ENCODE data around the gene GBX1.

DNA sequence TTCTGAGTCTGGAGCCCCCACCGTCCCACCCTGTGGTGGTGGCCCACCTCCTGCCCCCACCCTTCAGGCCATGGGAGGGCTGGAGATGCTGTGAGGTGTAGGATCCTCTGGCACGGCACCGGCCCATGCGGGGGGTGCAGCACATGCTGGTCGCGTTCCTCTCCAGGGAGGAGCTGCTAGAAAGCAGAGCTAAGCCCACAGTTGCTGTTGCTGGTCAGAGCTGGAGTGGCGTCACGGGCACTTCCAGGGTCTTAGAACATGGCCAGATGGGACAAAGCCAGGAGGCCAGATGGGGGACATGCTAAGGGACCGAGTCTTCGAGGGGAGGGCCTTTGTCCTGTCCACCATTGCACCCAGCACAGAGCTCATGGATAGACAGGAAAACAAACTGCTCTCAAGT lies 59.6 kb downstream of the GBX1 start:
- TF ChIP-seq, protein P1, sequence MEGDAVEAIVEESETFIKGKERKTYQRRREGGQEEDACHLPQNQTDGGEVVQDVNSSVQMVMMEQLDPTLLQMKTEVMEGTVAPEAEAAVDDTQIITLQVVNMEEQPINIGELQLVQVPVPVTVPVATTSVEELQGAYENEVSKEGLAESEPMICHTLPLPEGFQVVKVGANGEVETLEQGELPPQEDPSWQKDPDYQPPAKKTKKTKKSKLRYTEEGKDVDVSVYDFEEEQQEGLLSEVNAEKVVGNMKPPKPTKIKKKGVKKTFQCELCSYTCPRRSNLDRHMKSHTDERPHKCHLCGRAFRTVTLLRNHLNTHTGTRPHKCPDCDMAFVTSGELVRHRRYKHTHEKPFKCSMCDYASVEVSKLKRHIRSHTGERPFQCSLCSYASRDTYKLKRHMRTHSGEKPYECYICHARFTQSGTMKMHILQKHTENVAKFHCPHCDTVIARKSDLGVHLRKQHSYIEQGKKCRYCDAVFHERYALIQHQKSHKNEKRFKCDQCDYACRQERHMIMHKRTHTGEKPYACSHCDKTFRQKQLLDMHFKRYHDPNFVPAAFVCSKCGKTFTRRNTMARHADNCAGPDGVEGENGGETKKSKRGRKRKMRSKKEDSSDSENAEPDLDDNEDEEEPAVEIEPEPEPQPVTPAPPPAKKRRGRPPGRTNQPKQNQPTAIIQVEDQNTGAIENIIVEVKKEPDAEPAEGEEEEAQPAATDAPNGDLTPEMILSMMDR (IDR thresholded peaks at IDR 0.05; ENCODE audit: poor library complexity, severe bottlenecking), result no peak
- TF ChIP-seq EZH2 (IDR thresholded peaks at IDR 0.05; ENCODE audit: borderline replicate concordance, insufficient read depth, low read length, poor library complexity, severe bottlenecking), result no peak

All from neural cell (in vitro differentiated cells).